Measurements from ENCODE around the gene TMEM25.
"Not testable (repeated sequence)": the region's sequence is repeated elsewhere in the genome, so short reads cannot be mapped to it uniquely, and the experiment has no call there.

The TMEM25 gene

DNA sequence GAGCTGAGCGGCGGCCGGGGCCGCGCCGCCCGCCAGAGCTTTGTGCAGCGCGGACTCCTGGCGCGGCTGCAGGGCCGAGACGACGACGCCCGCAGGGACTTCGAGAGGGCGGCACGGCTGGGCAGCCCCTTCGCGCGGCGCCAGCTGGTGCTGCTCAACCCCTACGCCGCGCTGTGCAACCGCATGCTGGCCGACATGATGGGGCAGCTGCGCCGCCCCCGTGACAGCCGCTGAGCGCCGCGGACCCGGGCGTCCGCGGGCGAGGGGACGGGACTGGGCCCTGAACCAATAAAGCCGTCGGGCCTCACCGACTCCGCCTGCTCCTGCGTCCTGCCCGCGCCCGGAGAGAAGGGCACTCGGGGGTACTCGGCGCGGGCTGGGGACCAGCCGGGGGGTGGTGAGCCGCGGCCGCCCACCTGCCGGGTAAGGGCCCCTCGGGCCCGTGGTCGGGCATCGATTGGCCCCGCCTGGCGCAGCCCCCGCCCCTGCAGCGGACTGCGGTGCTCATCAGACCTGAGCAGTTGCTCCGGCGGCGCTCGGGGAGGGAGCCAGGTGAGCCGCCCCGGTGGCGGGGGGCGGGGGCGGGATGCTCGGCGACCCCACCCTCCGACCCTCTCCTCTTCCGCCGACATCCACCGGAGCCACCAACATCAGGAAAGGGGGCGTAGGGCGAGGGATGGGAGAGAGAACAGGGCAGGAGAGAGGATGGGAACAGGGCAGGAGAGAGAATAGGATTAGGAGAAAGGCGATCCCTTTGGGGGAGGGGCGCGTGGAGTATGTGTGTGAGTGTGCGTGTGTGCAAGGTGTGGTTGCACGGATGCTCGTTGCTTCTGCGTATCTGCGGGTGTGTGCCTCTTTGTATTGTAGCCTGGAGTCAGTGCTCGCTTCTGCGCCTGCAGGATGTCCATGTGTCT is at the start of gene TMEM25:
TSS of gene TMEM25 (plus strand) at position 510 of the 914 bp plus-strand sequence. CDS start 610 bp downstream, outside the sequence.
- DNase-seq (ENCODE audit: low read depth), result peak; percentile 67

DNA sequence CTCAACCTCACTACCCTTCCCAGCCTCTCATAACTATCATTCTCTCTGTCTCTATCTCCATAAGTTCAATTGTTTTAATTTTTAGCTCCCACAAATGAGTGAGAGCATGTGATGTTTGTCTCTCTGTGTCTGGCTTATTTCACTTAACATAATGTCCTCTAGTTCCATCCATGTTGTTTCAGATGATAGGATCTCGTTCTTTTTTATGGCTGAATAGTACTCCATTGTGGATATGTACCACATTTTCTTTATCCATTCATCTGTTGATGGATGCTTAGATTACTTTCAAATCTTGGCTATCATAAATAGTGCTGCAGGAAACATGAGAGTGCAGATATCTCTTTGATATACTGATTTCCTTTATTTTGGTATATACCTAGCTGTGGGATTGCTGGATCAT is 49.8 kb upstream of the TMEM25 start:
- DNase-seq (ENCODE audit: low read depth), result not testable (repeated sequence)

DNA sequence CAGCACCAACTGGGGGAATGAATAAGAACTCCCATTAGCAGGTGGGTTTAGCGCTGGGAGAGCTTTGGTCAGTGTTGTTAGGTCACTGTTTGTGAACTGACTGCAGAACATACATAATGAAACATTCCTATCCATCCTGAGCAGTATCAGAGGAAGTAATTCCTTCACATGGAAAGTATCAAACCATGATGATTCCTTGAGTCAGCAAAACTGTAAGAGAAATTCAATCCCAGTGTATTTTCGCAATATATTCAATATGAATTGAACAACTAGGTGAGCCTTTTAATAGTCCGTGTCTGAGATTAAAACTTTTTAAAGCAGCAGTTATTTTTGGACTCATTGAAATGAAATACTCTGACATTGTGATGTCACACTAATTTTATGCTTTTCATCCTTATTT is 46.6 kb upstream of the TMEM25 start:
- no peak for DNase-seq (ENCODE audit: low read depth)

DNA sequence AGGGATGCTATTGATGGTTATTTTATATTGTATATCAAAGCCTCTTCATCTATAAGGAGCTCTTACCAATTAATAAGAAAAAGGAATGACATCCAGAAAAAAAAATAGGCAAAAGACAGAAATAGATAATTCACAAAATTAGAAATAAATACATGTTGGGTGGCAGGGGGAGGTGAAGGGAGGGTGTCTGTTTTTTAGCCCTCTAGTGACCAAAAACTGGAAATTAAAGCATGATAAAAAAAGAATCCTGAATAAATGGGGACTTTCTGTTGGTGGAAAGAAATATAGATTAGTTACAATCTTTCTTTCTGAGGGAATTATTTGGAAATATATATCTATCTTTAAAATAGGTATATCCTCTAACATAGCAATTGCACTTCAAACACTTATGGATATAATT is 45.7 kb upstream of the TMEM25 start:
- DNase-seq (ENCODE audit: low read depth), result no peak

DNA sequence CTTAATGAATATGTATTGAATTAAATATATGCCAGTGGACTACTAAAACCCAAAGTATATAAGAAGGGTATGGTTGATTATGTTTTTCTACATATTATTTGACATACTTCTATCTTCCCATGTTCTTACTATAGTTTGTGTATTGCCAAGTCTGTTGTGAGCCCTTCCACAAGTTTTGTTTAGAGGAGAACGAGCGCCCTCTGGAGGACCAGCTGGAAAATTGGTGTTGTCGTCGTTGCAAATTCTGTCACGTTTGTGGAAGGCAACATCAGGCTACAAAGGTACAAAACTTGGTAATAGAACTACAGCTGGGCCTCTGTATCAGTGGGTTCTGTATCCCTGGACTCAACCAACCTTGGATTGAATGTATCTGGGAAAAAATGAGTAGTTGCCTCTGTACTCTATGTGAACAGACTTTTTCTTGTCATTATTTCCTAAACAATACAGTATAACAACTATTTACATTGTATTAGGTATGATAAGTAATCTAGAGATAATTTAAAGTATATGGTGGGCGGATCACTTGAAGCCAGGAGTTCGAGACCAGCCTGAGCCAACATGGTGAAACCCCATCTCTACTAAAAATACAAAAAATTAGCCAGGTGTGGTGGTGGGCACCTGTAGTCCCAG is 42.4 kb upstream of the TMEM25 start:
- peak; percentile 69 for DNase-seq (ENCODE audit: low read depth)

DNA sequence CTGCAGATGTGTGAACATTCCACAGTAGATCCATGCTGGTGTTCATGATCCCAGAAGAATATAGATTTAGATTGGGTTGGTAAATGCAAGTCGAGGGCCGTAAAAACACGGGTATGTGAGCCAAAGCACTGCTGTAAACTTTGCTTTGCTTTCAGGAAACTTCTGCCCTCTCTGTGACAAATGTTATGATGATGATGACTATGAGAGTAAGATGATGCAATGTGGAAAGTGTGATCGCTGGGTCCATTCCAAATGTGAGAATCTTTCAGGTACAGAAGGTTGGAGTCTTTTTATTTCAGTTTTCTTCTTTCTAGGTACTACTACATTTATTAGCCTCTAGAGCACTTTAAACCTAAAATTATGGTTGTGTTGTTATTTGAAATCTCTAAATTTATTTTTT is 40.0 kb upstream of the TMEM25 start:
- no peak for DNase-seq (ENCODE audit: low read depth)

DNA sequence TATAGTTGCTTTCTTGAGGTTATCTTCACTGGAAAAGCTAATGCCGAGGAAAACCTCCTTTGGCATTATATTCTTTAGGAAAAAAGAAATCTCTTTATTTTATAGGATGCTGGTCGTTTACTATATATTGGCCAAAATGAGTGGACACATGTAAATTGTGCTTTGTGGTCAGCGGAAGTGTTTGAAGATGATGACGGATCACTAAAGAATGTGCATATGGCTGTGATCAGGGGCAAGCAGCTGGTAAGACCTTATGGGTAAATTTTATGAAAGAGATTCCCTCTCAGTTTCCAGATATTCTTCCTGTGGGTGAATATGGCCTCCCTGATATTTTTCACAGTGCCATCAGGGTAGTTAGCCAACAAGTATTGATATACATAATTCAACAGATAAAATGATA is 33.2 kb upstream of the TMEM25 start:
- DNase-seq (ENCODE audit: low read depth), result no peak

DNA sequence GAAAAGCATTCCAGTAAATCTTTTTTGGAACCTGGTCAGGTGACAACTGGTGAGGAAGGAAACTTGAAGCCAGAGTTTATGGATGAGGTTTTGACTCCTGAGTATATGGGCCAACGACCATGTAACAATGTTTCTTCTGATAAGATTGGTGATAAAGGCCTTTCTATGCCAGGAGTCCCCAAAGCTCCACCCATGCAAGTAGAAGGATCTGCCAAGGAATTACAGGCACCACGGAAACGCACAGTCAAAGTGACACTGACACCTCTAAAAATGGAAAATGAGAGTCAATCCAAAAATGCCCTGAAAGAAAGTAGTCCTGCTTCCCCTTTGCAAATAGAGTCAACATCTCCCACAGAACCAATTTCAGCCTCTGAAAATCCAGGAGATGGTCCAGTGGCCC is 27.8 kb upstream of the TMEM25 start:
- no peak for DNase-seq (ENCODE audit: low read depth)

DNA sequence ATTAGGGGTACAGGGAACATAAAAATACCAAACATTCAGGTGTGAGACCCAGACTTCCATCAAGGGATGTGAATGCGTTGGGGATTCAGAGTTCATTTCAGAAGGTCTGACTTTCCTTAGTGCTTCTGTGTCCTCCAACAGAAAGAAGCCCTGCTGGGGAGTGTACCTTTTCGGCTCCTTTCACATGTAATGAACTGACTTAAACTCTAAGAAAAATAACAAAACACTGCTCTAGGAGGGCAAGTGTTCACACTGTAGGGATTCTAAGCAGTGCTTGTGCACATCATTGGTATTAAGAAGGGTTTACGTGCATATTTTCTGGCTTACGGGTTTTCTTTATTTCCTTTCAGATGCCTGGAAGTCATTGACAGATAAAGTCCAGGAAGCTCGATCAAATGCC is 19.4 kb upstream of the TMEM25 start:
- DNase-seq (ENCODE audit: low read depth), result no peak

DNA sequence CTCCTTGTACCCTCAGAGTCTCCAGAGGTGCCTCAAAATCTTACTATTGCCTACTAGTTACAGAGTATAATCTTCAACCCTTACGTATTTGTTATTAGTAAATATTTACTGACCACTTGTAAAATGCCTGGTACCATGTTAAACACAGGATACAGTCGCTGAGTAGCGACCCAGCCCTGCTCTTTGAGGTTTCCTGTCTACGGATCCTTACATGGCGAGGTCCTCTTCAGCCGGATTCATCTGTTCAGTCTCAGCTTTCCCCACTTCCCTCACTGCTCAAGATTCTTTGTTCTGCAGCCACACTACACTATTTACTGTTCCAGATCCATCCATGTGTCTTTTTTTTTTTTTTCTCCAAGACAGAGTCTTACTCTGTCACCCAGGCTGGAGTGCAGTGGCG is 16.9 kb upstream of the TMEM25 start:
- no peak for DNase-seq (ENCODE audit: low read depth)

DNA sequence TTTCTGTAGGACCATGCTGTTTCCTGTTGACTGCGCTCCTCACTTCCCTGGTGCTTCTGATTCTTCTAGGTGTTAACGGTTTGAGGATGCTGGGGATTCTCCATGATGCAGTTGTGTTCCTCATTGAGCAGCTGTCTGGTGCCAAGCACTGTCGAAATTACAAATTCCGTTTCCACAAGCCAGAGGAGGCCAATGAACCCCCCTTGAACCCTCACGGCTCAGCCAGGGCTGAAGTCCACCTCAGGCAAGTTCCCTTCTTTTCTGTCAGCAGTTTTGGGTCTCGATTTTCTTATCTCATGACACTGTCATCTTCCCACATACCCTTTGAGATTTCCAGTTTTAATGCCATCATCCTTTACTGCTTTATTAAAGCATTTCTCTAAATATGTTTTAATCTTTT is 11.4 kb upstream of the TMEM25 start:
- DNase-seq (ENCODE audit: low read depth), result no peak

DNA sequence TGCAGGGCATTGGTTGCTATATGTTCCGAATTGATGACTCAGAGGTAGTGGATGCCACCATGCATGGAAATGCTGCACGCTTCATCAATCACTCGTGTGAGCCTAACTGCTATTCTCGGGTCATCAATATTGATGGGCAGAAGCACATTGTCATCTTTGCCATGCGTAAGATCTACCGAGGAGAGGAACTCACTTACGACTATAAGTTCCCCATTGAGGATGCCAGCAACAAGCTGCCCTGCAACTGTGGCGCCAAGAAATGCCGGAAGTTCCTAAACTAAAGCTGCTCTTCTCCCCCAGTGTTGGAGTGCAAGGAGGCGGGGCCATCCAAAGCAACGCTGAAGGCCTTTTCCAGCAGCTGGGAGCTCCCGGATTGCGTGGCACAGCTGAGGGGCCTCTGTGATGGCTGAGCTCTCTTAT is 9.1 kb upstream of the TMEM25 start:
- no peak for DNase-seq (ENCODE audit: low read depth)

DNA sequence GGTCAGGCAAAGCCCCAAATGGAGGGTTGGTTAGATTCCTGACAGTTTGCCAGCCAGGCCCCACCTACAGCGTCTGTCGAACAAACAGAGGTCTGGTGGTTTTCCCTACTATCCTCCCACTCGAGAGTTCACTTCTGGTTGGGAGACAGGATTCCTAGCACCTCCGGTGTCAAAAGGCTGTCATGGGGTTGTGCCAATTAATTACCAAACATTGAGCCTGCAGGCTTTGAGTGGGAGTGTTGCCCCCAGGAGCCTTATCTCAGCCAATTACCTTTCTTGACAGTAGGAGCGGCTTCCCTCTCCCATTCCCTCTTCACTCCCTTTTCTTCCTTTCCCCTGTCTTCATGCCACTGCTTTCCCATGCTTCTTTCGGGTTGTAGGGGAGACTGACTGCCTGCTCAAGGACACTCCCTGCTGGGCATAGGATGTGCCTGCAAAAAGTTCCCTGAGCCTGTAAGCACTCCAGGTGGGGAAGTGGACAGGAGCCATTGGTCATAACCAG is 8.4 kb upstream of the TMEM25 start:
- no peak for DNase-seq (ENCODE audit: low read depth)

DNA sequence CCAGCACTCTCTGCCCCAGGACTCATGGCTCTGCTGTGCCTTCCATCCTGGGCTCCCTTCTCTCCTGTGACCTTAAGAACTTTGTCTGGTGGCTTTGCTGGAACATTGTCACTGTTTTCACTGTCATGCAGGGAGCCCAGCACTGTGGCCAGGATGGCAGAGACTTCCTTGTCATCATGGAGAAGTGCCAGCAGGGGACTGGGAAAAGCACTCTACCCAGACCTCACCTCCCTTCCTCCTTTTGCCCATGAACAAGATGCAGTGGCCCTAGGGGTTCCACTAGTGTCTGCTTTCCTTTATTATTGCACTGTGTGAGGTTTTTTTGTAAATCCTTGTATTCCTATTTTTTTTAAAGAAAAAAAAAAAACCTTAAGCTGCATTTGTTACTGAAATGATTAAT is 6.6 kb upstream of the TMEM25 start:
- no peak for DNase-seq (ENCODE audit: low read depth)

DNA sequence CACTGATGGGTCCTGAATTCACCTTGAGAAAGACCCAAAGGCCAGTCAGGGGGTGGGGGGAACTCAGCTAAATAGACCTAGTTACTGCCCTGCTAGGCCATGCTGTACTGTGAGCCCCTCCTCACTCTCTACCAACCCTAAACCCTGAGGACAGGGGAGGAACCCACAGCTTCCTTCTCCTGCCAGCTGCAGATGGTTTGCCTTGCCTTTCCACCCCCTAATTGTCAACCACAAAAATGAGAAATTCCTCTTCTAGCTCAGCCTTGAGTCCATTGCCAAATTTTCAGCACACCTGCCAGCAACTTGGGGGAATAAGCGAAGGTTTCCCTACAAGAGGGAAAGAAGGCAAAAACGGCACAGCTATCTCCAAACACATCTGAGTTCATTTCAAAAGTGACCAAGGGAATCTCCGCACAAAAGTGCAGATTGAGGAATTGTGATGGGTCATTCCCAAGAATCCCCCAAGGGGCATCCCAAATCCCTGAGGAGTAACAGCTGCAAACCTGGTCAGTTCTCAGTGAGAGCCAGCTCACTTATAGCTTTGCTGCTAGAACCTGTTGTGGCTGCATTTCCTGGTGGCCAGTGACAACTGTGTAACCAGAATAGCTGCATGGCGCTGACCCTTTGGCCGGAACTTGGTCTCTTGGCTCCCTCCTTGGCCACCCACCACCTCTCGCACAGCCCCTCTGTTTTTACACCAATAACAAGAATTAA is 6.1 kb upstream of the TMEM25 start:
- no peak for DNase-seq (ENCODE audit: low read depth)

DNA sequence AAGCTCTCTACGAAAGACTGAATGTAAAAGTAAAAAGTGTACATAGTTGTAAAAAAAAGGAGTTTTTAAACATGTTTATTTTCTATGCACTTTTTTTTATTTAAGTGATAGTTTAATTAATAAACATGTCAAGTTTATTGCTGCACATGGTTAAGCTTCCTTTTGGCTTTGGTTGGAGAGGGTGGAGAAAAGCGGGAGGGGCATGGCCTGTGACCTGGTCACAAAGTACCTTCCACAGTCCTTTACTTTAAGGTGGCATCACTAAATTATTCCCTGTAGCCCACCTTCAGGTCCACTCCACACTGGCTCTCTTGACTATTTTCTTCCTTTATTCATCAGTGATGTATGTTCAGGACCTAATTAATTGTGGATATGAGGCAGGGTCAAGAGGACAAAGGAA is 4.3 kb upstream of the TMEM25 start:
- DNase-seq (ENCODE audit: low read depth), result no peak

DNA sequence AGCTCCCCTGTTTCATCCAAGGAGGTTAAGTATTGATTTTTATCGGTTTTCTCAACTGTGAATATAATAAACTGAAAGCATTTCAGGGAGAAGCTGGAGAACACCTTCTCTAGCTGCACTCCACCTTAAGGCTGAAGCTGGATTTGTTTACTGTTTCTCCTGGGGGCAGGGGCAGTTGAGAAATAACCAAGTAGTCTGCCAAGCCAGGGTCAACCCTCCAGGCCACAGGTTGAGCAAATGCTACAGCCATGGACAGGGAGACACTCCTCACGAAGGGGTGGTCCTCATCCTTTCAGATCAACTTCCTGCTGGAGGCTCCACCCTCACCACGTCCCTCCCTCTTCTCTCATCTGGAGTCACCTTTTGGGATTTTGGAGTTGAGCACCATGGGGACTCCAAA is 3.9 kb upstream of the TMEM25 start, which contains the start of gene TTC36:
TSS of gene TTC36 (plus strand) at position 366 of the 400 bp plus-strand sequence. CDS start at position 387, 21 bp downstream.
- no peak for DNase-seq (ENCODE audit: low read depth)

DNA sequence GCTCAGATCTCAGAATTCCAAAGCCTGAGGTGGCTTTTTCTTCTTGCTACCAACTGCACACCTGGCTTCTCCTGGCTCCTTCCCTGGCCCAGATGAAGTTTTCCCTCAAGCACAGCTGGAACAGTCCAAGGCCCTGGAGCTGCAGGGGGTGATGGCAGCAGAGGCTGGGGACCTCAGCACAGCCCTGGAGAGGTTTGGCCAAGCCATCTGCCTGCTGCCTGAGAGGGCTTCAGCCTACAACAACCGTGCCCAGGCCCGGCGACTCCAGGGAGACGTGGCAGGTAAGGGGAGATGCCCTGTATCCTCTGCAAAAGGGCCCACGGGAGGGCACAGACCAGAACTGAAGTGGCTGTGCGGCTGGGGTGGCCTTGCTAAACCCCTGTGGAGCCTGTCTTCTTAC is 2.5 kb upstream of the TMEM25 start:
- no peak for DNase-seq (ENCODE audit: low read depth)

DNA sequence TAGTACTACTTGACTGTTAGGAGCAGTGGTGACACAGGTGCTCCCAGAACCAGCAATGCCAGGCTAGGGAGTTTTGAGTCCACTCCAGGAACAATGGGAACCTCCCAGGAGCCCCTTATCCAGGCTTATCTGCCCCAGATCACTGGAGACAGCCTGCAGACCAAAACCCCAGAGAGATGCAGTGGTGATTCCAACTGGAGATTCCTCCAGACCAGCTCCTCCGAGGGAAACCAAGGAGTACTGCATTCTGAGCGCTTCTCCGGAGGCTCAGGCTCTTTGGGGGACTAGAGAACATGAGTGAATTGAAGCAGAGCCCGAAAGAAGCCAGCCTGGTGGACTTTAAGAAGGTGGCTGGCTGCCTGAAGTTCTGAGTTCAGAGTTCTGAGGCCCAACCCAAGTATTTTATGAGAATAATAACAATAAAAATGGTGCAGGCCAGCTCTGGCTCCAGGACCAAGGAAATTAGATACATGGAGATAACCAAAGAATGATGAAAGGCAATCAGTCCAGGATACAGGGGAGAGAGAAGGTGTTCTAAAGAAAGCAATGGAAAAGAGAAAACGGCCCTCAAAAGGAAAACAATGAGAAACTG is 1.3 kb upstream of the TMEM25 start:
- no peak for DNase-seq (ENCODE audit: low read depth)

DNA sequence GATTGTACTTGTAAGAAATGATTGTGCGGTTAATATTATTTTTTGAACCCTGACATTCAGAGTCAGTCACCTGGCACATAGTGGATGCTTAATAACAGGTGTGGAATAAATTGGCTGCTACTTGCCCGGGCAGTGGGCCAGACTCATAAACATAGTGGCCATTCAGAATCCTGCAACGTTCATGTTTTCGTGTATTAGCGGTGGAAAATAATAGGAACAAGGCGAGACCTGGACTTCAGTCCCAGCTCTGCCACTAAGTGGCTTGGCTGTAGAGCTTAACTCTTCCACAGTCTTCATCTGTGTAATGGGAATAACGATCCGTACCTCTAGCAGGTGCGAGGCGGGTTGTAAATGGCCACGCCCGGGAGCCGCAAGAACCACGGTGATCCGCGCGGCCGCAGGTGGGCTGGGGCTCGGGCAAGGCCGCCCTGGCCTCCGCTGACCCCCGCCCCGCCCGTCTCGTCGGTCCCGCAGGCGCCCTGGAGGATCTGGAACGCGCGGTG is 761 bp upstream of the TMEM25 start:
- DNase-seq (ENCODE audit: low read depth), result no peak

DNA sequence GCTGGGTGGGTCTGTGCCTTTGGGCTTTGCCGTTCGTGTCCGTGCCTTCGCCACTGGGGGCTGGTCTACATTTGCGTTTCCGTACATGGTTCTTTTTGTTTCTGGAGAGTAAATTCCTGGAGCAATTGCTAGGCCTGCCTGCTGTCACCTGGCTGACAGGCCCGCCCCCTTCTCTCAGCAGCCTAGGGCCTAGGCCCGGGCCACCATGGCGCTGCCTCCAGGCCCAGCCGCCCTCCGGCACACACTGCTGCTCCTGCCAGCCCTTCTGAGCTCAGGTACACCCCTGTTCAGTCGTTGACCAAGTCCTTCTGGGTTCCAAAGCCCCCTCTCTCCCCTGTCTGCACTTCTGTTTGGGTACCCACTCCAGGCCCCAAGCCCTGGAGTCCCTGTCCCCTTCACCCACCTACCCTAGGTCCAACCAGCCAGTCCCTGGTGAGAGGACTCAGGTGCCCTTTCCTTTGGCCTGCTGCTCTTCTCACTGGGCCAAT is 649 bp downstream of the TMEM25 start:
- no peak for DNase-seq (ENCODE audit: low read depth)

DNA sequence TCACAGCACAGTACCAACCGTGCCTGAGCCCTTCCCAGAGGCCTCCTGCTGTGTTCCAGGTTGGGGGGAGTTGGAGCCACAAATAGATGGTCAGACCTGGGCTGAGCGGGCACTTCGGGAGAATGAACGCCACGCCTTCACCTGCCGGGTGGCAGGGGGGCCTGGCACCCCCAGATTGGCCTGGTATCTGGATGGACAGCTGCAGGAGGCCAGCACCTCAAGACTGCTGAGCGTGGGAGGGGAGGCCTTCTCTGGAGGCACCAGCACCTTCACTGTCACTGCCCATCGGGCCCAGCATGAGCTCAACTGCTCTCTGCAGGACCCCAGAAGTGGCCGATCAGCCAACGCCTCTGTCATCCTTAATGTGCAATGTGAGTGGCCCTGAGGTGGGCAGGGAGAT is 1.1 kb downstream of the TMEM25 start:
- no peak for DNase-seq (ENCODE audit: low read depth)

Measured in activated T-cell treated with anti-CD3 and anti-CD28 coated beads for 24 hours (primary cell).